HG03354 (cell line): Measurements from ENCODE around the gene GCNT1.
"Not testable (repeated sequence)": the region's sequence is repeated elsewhere in the genome, so short reads cannot be mapped to it uniquely, and the experiment has no call there.

Experiments
- ATAC-seq: cut with Tn5 transposase; IDR thresholded peaks from one replicate; pipeline ENCODE4 v1.9.1; 2021; ENCODE audit warnings: mild to moderate bottlenecking; ENCODE audit not compliant: unreplicated experiment, poor library complexity, severe bottlenecking

Gene GCNT1

DNA sequence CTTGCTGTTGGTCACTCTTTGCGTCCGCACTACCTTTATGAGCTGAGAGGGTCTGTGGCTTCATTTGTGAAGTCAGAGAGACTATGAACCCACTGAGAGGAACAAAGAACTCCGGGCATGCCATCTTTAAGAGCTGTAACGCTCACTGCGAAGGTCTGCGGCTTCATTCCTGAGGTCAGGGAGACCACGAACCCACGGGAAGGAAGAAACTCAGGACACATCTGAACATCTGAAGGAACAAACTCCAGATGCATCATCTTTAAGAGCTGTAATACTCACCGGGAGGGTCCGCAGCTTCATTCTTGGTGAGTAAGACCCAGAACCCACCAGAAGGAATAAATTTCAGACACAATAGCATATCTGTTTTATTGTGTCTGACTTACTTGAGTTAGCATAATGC is 19.2 kb downstream of the GCNT1 start:
- no peak for ATAC-seq

DNA sequence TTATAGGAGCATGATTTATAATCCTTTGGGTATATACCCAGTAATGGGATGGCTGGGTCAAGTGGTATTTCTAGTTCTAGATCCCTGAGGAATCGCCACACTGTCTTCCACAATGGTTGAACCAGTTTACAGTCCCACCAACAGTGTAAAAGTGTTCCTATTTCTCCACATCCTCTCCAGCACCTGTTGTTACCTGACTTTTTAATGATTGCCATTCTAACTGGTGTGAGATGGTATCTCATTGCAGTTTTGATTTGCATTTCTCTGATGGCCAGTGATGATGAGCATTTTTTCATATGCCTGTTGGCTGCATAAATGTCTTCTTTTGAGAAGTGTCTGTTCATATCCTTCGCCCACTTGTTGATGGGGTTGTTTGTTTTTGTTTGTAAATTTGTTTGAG is 20.4 kb downstream of the GCNT1 start:
- not testable (repeated sequence) for ATAC-seq

DNA sequence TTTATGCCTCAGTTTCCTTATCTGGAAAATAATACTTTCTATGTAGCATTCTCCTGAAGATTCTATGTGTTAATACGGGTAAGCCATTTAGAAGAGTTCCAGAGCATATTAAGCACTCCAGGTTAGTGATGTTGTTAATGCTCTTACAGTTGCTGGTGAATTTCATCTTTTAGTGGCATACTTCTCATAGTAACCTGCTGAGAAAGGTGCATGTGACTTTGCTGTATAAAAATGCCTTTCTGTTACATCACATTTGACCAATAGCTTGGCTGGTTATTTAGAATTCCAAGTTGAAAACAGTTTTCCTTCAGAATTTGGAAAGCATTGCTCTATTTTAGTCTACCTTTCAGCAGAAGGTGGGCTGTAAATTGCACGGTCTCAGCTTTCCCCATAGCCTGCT is 27.2 kb downstream of the GCNT1 start:
- no peak for ATAC-seq

DNA sequence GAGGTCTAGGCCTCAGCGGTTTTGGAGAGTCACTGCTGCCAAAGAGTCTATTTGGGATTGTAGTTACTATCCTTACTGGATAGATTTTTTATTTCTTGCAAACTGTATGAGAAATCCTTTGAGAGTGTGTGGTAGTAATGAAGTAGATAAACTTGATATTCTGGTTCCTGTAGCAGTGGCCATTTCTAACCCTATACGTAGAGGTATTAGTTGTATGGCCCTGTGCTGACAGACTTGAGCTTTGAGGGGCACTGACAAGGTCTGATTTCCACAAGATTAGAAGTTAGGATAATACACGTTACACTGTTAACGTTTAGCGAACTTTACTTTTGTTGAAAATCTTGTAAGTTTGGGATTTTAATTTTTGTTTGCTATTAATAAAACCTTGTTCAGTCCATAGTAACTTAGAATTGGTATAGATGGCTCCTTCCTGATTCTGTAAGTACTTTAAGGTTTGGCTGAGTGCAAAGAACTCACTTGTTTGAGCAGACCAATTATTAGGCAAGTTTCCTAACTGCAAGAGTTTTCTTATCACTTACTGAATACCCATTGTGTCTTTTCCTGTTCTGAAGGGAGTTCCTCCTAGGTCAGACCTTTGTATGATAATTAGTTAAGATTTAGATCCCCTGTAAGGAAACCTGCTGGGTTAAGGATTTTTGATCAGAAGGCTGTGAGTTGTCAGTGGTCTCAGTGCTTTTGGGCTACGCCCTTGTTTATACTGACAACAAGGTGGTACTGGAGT is 31.4 kb downstream of the GCNT1 start:
- no peak for ATAC-seq

DNA sequence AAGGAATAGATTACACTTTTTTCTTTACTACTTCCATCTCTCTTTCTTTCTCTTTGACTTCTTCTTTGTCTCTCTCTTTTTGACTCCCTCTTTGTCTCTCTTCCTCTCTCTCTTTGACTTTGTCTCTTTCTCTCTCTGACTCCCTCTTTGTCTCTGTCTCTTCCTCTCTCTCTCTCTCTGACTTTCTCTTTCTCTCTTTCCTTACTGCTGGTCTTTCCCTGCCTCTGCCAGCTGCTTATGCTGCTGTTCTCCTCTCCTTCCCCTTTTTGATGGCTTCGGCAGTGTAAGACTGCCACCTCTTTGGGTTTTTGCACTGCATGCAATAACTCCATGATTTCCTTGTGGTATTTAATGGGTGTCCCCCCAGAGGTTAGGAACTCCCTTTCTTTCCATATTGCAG is 32.1 kb downstream of the GCNT1 start:
- ATAC-seq = not testable (repeated sequence)

DNA sequence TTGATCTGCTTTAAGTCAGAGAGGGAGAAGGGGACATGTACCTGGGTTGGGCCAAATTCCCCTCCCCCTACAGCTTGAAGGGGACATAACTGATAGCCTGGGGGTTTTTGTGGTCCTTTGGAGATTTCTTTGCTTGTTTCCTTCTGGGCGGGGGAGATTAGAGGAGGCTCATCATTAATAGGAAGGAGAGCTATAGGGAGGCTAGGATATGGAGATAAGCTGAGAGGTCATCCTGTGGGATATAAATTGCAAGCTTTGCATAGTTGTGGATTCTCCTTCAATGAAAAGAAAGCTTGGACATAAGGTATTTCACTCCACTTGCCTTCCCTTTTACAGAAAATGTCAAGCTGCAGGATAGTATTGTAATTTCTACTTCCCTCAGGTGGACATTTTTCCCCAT is 34.5 kb downstream of the GCNT1 start:
- not testable (repeated sequence) for ATAC-seq

DNA sequence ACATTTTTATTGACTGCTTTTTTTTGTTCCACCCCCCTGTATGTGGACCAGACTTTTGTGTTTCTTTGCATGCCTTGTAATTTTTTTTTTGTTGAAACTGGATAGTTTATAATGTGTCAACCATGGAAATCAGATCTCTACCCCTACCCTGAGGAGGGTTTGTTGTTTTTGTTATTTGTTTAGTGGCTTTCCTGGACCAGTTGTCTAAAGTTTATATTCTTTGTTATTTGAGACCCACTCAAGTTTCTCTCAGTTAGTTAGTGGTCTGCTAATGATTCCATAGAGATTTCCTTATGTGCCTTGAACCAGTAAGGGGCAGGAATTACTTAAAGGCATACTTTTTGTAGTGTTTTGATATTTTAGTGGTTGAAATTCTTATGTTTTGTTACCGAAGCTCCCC is 41.1 kb downstream of the GCNT1 start:
- ATAC-seq = no peak

DNA sequence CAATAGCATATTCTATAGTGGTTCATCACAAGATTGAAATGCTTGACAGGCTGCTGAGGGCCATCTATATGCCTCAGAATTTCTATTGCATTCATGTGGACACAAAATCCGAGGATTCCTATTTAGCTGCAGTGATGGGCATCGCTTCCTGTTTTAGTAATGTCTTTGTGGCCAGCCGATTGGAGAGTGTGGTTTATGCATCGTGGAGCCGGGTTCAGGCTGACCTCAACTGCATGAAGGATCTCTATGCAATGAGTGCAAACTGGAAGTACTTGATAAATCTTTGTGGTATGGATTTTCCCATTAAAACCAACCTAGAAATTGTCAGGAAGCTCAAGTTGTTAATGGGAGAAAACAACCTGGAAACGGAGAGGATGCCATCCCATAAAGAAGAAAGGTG is 43.8 kb downstream of the GCNT1 start:
- no peak for ATAC-seq

DNA sequence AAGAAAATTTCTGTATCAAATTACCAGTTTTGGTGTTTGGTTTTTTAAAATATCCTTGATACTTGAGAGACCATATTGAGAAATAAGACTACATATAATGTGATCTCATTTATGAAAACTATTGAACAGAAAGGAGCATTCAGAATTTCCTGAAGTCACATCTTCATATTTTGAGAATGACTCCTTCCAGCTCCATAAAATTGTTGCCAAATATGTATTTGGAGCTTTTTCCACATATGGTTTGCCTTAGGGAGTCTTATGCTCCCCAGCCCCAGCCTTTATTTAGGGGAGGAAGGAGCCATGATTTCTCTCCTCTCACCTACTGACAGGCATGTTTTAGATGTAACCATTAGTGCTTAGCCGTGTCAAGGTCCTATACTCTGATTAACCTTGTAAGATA is 51.1 kb downstream of the GCNT1 start:
- ATAC-seq = no peak

DNA sequence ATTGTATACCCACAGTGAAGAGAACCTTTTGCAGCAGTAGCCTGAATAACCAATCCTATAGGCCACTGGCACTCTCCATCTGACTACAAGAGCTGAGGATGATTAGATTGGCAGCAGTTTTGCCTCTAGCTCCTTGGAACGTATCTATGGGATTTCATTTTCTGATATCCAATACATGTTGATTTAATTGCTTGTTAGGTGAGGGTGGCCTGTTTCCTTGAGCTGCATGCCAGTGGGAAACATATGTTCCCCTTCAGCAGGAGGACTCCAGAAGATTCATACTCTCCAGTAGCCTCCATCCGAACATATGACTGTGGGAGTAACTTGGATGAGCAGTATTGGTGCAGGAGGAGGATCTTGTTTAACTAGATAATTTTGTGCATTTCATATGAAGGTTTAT is 51.5 kb downstream of the GCNT1 start:
- ATAC-seq = no peak

DNA sequence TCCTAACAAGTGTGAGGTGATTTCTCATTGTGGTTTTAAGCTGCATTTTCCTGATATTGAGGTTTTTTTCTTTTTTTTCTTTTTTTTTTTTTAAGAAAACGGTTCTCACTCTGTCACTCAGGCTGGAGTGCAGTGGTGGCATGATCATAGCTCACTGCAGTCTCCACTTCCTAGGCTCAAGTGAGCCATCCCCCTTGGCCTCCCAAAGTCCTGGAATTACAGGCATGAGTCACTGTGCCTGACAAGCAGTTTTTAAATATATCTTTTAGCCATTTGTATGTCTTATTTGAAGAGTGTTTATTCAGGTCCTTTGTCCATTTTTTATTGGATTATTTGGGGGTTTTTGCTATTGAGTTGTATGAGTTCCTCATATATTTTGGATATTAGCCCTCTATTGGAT is 53.8 kb downstream of the GCNT1 start:
- no peak for ATAC-seq

DNA sequence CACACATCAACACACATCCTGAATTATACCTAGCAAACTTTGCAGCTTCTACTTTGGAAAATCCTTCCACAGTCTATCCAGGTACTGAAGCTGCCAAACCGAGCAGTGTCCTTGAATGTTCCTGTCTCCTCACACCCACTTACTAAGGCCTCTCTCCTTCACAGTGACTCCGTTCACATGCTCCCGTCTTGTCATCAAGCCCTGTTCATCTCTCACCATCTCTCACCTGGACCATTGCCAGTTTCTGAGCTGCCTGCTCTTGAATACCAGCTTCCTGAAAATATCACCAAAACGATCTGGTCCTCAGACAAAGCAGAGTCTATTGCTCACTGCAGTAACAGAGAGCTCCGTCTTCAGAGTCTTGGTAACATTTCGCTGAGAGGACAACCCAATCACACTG is 57.4 kb downstream of the GCNT1 start:
- ATAC-seq = no peak

DNA sequence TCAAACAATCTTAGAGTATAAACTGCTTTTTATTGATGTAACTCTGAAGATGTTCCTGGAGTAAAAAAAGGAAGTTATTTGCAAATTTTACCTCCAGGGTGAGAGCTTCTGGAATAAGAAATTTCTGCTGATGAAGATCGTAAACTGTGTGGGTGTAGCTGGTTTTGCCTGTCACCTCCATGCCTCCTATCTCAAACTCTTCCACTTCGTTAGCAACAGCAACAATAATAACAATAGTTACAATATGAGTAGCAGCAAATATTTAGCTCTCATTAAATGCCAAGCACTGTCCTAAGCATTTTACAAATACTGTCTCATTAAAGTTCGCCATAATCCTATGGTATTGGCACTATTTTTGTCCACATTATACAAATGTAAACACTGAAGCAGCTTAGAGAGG is 57.9 kb downstream of the GCNT1 start:
- no peak for ATAC-seq

DNA sequence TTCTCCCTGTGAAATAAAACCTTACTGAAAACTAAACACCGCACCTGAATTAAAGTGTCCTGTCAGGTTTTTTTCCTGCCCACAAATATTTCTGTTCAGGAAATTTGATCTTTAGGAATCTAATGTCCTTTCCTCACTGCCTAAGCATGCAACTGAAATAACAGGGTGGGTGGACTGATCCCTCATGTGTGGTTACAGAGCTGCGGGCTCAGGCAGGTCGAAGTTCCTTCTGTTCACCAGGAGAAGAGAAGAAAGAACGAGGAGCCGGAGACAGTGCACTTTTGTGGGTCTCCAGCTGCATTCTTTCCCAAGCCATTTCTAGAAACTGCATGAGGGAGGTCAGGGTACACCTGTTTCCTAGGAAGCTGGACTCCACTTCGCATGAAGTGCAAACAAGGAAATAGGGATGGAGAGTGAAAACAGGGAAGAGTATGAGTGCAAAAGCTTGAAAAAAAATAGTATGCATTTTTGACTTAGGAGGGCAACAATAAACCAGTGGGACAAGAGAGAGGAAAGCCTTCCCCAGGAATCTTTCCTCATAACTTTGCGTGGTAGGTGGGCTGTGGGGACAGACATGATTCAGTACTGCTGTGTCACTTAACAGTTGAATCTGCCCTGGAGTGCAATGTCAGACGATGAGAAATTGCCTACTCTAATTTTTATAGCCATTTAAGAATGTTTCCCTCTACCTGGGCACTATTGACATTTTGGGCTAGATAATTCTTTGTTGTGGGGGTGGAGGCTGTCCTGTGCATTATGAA is 60.3 kb downstream of the GCNT1 start:
- no peak for ATAC-seq

DNA sequence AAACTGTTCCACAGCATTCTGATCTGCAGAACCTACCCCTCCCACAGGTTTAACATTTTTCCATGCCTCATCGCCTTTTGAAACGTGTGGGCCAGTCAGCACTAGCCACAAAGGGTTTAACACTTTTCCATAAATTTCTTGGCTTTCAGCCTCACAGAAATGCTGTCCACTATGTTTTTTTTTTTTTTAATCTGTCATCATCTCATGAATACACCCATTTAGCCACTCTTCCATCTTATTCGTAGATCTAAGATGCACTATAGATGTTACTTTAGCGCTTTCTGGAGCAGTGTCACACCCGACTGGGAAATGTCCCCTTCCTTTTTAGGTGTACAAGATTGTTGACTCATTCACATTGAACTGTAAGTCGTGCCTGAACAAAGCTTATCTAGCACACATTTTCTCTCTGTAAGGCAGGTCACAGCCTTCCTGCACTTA is 62.3 kb downstream of the GCNT1 start:
- ATAC-seq = no peak

DNA sequence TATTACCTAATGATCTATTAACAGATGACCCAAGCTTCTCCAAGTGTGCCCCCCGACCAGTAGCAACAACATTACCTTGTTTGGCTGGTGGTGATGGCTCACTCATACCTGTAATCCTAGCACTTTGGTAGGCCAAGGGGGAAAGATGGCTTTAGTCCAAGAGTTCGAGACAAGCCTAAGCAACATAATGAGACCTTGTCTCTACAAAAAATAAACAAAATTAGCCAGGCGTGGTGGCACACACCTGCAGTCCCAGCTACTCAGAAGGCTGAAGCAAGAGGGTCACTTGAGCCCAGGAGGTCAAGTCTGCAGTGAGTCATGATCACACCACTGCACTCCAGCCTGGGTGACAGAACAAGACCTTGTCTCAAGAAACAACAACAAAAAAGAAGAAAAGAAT is 62.9 kb downstream of the GCNT1 start:
- no peak for ATAC-seq

DNA sequence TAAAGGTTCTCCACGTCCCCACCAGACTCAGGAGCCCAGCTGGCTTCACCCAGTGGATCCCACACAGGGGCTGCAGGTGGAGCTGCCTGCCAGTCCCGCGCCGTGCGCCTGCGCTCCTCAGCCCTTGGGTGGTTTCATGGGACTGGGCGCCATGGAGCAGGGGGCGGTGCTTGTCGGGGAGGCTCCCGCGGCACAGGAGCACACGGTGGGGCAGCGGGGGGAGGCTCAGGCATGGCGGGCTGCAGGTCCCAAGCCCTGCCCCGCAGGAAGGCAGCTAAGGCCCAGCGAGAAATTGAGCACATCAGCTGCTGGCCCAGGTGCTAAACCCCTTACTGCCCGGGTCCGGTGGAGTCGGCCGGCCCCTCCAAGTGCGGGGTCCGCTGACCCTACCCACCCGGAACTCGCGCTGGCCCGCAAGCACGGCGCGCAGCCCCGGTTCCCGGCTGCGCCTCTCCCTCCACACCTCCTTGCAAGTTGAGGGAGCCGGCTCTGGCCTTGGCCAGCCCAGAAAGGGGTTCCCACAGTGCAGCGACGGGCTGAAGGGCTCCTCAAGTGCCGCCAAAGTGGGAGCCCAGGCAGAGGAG is 64.7 kb downstream of the GCNT1 start:
- not testable (repeated sequence) for ATAC-seq

DNA sequence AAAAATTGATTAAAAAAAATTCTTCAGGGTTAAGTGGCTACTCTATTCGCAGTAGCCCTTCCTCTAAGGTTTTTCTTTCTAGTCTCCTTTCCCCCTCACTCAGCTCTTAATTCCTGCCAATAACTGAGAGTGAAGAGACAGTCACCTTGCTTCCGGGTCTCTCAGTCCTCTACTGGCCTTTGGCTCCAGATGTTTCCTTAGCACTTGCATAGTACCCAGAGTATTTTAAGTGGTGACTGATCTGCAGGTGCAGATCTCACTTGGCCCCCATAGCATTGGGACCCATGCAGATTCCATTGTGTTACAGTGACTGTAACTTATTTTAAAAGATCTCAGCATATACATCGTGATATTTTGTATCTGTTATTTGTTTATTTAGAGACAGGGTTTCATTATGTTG is 66.2 kb downstream of the GCNT1 start:
- ATAC-seq = no peak

DNA sequence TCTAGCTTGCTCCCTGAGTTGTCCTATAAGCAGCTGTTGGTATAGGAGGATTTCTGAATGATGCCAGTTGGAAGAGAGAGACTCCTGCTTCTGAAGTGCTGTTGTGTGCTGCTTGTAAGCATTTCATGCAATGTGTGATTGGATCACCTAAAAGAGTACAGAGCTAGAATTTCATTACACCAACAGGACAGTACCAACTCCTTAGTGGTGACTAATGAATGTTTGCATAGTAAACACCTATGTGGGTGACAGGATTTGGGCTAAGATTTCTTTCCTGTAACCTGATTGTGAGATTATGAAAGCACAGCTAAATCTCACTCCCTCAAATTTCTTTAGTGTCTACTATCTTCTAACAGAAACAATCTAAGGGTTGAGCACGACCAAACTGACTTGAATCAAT is 67.0 kb downstream of the GCNT1 start:
- ATAC-seq = no peak

DNA sequence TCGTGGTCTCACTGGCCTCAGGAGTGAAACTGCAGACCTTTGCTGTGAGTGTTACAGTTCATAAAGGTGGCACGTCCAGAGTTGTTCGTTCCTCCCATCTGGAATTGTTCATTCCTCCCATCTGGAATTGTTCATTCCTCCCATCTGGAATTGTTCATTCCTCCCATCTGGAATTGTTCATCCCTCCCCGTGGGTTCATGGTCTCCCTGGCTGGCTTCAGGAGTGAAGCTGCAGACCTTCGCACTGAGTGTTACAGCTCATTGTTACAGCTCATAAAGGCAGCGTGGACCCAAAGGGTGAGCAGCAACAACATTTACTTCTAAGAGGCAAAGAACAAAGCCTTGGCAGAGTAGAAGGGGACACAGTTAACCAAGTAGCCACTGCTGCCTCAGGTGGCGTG is 69.1 kb downstream of the GCNT1 start:
- no peak for ATAC-seq

DNA sequence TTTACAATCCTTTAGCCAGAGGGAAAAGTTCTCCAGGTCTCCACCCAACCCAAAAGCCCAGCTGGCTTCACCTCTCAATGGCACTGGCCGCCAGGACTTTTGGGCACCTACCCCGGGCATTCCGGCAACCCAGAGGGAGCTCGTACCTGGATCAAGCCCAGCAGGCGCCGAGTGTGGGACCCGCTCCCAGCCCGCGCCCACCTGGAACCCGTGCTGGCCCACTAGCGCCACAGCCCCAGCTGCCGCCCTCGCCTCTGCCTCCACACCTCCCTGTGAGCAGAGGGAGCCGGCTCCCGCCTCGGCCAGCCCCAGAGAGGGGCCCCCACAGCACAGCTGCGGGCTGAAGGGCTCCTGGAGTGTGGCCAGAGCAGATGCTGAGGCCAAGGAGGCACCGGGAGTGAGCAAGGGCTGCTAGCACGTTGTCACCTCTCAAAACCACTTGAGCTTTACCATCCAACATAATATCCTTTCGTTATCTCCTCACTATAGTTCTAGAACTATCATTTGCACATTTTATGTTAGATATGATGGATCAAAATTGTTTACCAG is 69.7 kb downstream of the GCNT1 start:
- ATAC-seq = no peak
